Trophoblast cell (in vitro differentiated cells and primary cell): ENCODE results near the gene XAGE1B.
"Not testable (repeated sequence)": the region's sequence is repeated elsewhere in the genome, so short reads cannot be mapped to it uniquely, and the experiment has no call there.

Experiments
- DNase-seq, 2 donors: peaks; one replicate each; pipeline ENCODE4 v3.0.0-alpha.2; 2016
- H2AFZ ChIP-seq: 2 replicates; pipeline ENCODE4 v1.6.1; 2013; ENCODE audit warnings: low read length, moderate library complexity, mild to moderate bottlenecking; ENCODE audit not compliant: insufficient read depth, poor library complexity
- H2AK5ac ChIP-seq: 2 replicates; pipeline ENCODE4 v1.6.1; 2013; ENCODE audit warnings: mild to moderate bottlenecking, low read length
- H2BK120ac ChIP-seq: 2 replicates; pipeline ENCODE4 v1.6.1; 2013; ENCODE audit warnings: low read length, mild to moderate bottlenecking, moderate library complexity; ENCODE audit not compliant: insufficient read depth, poor library complexity
- H2BK12ac ChIP-seq: 2 replicates; pipeline ENCODE4 v1.6.1; 2013; ENCODE audit warnings: mild to moderate bottlenecking, low read length, moderate library complexity
- H2BK5ac ChIP-seq: 2 replicates; pipeline ENCODE4 v1.6.1; 2013; ENCODE audit warnings: low read length, low read depth, moderate library complexity, mild to moderate bottlenecking; ENCODE audit not compliant: poor library complexity
- H3K14ac ChIP-seq: 2 replicates; pipeline ENCODE4 v1.6.1; 2013; ENCODE audit warnings: mild to moderate bottlenecking, low read length
- H3K18ac ChIP-seq: 2 replicates; pipeline ENCODE4 v1.6.1; 2013; ENCODE audit warnings: mild to moderate bottlenecking, low read length
- H3K23ac ChIP-seq: 2 replicates; pipeline ENCODE4 v1.6.1; 2013; ENCODE audit warnings: low read length
- H3K27ac ChIP-seq: 2 replicates; pipeline ENCODE4 v1.5.1; 2013; ENCODE audit warnings: low read depth, mild to moderate bottlenecking, inconsistent platforms, low read length, moderate library complexity
- H3K27me3 ChIP-seq: 2 replicates; pipeline ENCODE4 v1.6.1; 2013; ENCODE audit warnings: inconsistent platforms, mild to moderate bottlenecking, low read length, moderate library complexity; ENCODE audit not compliant: insufficient read depth
- H3K36me3 ChIP-seq, 2 experiments: 1 replicate in 1 of 2; 2 replicates in 1 of 2; pipeline ENCODE4 v1.6.1; 2013; ENCODE audit warnings: low read length in 2 of 2, mild to moderate bottlenecking in 2 of 2, moderate library complexity in 1 of 2; ENCODE audit not compliant: insufficient read depth in 2 of 2, control insufficient read depth in 1 of 2
- H3K4ac ChIP-seq: 2 replicates; pipeline ENCODE4 v1.6.1; 2013; ENCODE audit warnings: low read depth, mild to moderate bottlenecking, low read length, moderate library complexity
- H3K4me1 ChIP-seq, 2 experiments: 1 replicate in 1 of 2; 2 replicates in 1 of 2; pipeline ENCODE4 v1.6.1; 2013; ENCODE audit warnings: low read length in 2 of 2, mild to moderate bottlenecking in 2 of 2, moderate library complexity in 1 of 2; ENCODE audit not compliant: insufficient read depth in 2 of 2, control insufficient read depth in 1 of 2
- H3K4me2 ChIP-seq: 2 replicates; pipeline ENCODE4 v1.6.1; 2013; ENCODE audit warnings: inconsistent platforms, mild to moderate bottlenecking, low read length, moderate library complexity
- H3K4me3 ChIP-seq: 2 replicates; pipeline ENCODE4 v1.5.1; 2013; ENCODE audit warnings: mild to moderate bottlenecking, low read depth, low read length, inconsistent platforms
- H3K79me1 ChIP-seq: one replicate; pipeline ENCODE4 v1.6.1; 2013; ENCODE audit warnings: low read length
- H3K79me2 ChIP-seq: 2 replicates; pipeline ENCODE4 v1.6.1; 2013; ENCODE audit warnings: low read length, mild to moderate bottlenecking; ENCODE audit not compliant: control insufficient read depth, insufficient read depth, poor library complexity
- H3K9ac ChIP-seq: 2 replicates; pipeline ENCODE4 v1.6.1; 2013; ENCODE audit warnings: mild to moderate bottlenecking, low read length
- H3K9me3 ChIP-seq: 2 replicates; pipeline ENCODE4 v1.6.1; 2013; ENCODE audit warnings: low read depth, mild to moderate bottlenecking, control low read depth, inconsistent platforms, low read length; ENCODE audit not compliant: insufficient read depth
- H4K12ac ChIP-seq: 2 replicates; pipeline ENCODE4 v1.6.1; 2013; ENCODE audit warnings: low read depth, mild to moderate bottlenecking, low read length, moderate library complexity
- H4K8ac ChIP-seq: 2 replicates; pipeline ENCODE4 v1.6.1; 2013; ENCODE audit warnings: low read depth, mild to moderate bottlenecking, low read length, moderate library complexity
- H4K91ac ChIP-seq: one replicate; pipeline ENCODE4 v1.6.1; 2013; ENCODE audit warnings: low read depth, mild to moderate bottlenecking, low read length, moderate library complexity
- WGBS: extraction: QIAGEN DNeasy Blood & Tissue Kit; methylation state at CpG from one replicate; pipeline ENCODE4 v1.1.7; 2013; ENCODE audit warnings: missing lambda C conversion rate; ENCODE audit not compliant: insufficient read length, insufficient coverage; ENCODE audit errors: extremely low coverage; 5-methylcytosine and 5-hydroxymethylcytosine counted together

Gene XAGE1B

GRCh38 chrX:52553995-52554642 lies 37.3 kb upstream of the XAGE1B start:
- H3K27me3 ChIP-seq: no peaks in the 10 kb centered on the region
- no peak overlapping the region for H3K27ac ChIP-seq
- H3K4me1 ChIP-seq: no peaks in the 10 kb centered on the region
- H2AK5ac ChIP-seq: no peak overlapping the region
- H3K14ac ChIP-seq: no peak overlapping the region
- H4K91ac ChIP-seq: no peak overlapping the region
- H3K18ac ChIP-seq: no peak overlapping the region
- no peak overlapping the region for H4K12ac ChIP-seq
- no peak overlapping the region for H3K4ac ChIP-seq
- H2BK5ac ChIP-seq: no peak overlapping the region
- no peak overlapping the region for H4K8ac ChIP-seq
- no peaks in the 10 kb centered on the region for H3K79me2 ChIP-seq
- no peak overlapping the region for H3K9ac ChIP-seq
- no peak overlapping the region for H3K4me2 ChIP-seq
- no peak overlapping the region for H3K23ac ChIP-seq
- H3K36me3 ChIP-seq: no peaks in the 10 kb centered on the region
- H3K9me3 ChIP-seq: no peaks in the 10 kb centered on the region
- H2BK120ac ChIP-seq: no peak overlapping the region
- H3K79me1 ChIP-seq: no peaks in the 10 kb centered on the region
- no peak overlapping the region for H2AFZ ChIP-seq
- peak in 1 of 2 donors; percentile 12 for DNase-seq
- no peak overlapping the region for H3K4me3 ChIP-seq
- H2BK12ac ChIP-seq: no peak overlapping the region

- H3K23ac ChIP-seq, H3K4ac ChIP-seq, DNase-seq, H2BK120ac ChIP-seq, H3K79me1 ChIP-seq, H3K18ac ChIP-seq, H3K4me3 ChIP-seq, H3K36me3 ChIP-seq, H3K79me2 ChIP-seq, H3K27ac ChIP-seq, H3K4me1 ChIP-seq, H2AK5ac ChIP-seq, H2BK12ac ChIP-seq, H3K9me3 ChIP-seq, H2AFZ ChIP-seq, H3K14ac ChIP-seq, H3K4me2 ChIP-seq, H4K91ac ChIP-seq, H2BK5ac ChIP-seq, H3K9ac ChIP-seq, H3K27me3 ChIP-seq, H4K12ac ChIP-seq, H4K8ac ChIP-seq: not testable (repeated sequence)
- WGBS: no CpG with 5 or more reads among the region's 3 CpGs
These were observed 31.9 kb upstream of the XAGE1B start for GRCh38 chrX:52548769-52549168.

- H4K12ac ChIP-seq: no peak overlapping the region
- H2AFZ ChIP-seq: no peak overlapping the region
- no peak overlapping the region for H3K18ac ChIP-seq
- H3K79me1 ChIP-seq: no peaks in the 10 kb centered on the region
- DNase-seq: peak; percentile 66 to 92
- H3K79me2 ChIP-seq: no peaks in the 10 kb centered on the region
- H2BK12ac ChIP-seq: no peak overlapping the region
- no peak overlapping the region for H3K27ac ChIP-seq
- no peak overlapping the region for H3K9ac ChIP-seq
- no peak overlapping the region for H2AK5ac ChIP-seq
- H2BK120ac ChIP-seq: no peak overlapping the region
- H4K8ac ChIP-seq: no peak overlapping the region
- no peaks in the 10 kb centered on the region for H3K9me3 ChIP-seq
- no peak overlapping the region for H4K91ac ChIP-seq
- no peak overlapping the region for H3K23ac ChIP-seq
- H3K4ac ChIP-seq: no peak overlapping the region
- H3K36me3 ChIP-seq: no peaks in the 10 kb centered on the region
- no peak overlapping the region for H3K4me3 ChIP-seq
- H2BK5ac ChIP-seq: no peak overlapping the region
- no CpG with 5 or more reads among the region's 21 CpGs for WGBS
- no peak overlapping the region for H3K14ac ChIP-seq
- no peaks in the 10 kb centered on the region for H3K27me3 ChIP-seq
- no peaks in the 10 kb centered on the region for H3K4me1 ChIP-seq
- no peak overlapping the region for H3K4me2 ChIP-seq
These were observed 27.4 kb upstream of the XAGE1B start for GRCh38 chrX:52544147-52544840.

GRCh38 chrX:52542311-52542710 lies 25.4 kb upstream of the XAGE1B start:
- DNase-seq: no peak
- no peak overlapping the region for H3K4me2 ChIP-seq
- no peak overlapping the region for H2BK120ac ChIP-seq
- no peaks in the 10 kb centered on the region for H3K4me1 ChIP-seq
- no peak overlapping the region for H3K27ac ChIP-seq
- H2AFZ ChIP-seq: no peak overlapping the region
- H3K79me2 ChIP-seq: no peaks in the 10 kb centered on the region
- no peak overlapping the region for H2BK5ac ChIP-seq
- H3K9me3 ChIP-seq: no peaks in the 10 kb centered on the region
- H2AK5ac ChIP-seq: no peak overlapping the region
- no peak overlapping the region for H2BK12ac ChIP-seq
- H4K91ac ChIP-seq: no peak overlapping the region
- H3K14ac ChIP-seq: no peak overlapping the region
- no peaks in the 10 kb centered on the region for H3K79me1 ChIP-seq
- H3K36me3 ChIP-seq: no peaks in the 10 kb centered on the region
- WGBS: no CpG with 5 or more reads among the region's 6 CpGs
- no peak overlapping the region for H3K4ac ChIP-seq
- H3K23ac ChIP-seq: no peak overlapping the region
- H3K9ac ChIP-seq: no peak overlapping the region
- no peak overlapping the region for H4K12ac ChIP-seq
- no peaks in the 10 kb centered on the region for H3K27me3 ChIP-seq
- no peak overlapping the region for H4K8ac ChIP-seq
- no peak overlapping the region for H3K4me3 ChIP-seq
- no peak overlapping the region for H3K18ac ChIP-seq
